Astrocyte of the cerebellum (primary cell): ENCODE measurements around the gene DSCAM.

Experiments
- DNase-seq: peaks from one replicate; pipeline ENCODE4 v3.0.0-alpha.2; 2011; ENCODE audit warnings: low read depth
- H3K4me3 ChIP-seq: 2 replicates; pipeline ENCODE4 v1.5.1; 2011; ENCODE audit warnings: mild to moderate bottlenecking, low read depth, low read length, moderate library complexity
- CTCF ChIP-seq: IDR thresholded peaks from 2 replicates; pipeline ENCODE4 v1.5.1; 2012; ENCODE audit warnings: low read length, low read depth, moderate library complexity, mild to moderate bottlenecking; ENCODE audit errors: missing control alignments
- in situ Hi-C: cut with HindIII; loops from 2 replicates; pipeline ENCODE4 v1.10.0; 2017; ENCODE audit warnings: low sequenced_read_pairs

The DSCAM gene

GRCh38 chr21:40689840-40690360, 157.1 kb downstream of the DSCAM start:
- no peak for TF ChIP-seq CTCF
- DNase-seq: no peak
- no peak overlapping the region for H3K4me3 ChIP-seq
- in situ Hi-C loops: loop anchor here (5.0 kb wide), 1 partner anchor 77 kb away; no protein-coding TSS in a partner anchor

GRCh38 chr21:40689217-40689616, 157.7 kb downstream of the DSCAM start:
- no peak for DNase-seq
- in situ Hi-C loops: no loop called here
- H3K4me3 ChIP-seq: no peak overlapping the region
- no peak for TF ChIP-seq CTCF

- TF ChIP-seq CTCF: no peak
- no peak overlapping the region for H3K4me3 ChIP-seq
- no peak for DNase-seq
- in situ Hi-C loops: no loop called here
Measured at GRCh38 chr21:40688106-40688864, 158.7 kb downstream of the DSCAM start.

DNA sequence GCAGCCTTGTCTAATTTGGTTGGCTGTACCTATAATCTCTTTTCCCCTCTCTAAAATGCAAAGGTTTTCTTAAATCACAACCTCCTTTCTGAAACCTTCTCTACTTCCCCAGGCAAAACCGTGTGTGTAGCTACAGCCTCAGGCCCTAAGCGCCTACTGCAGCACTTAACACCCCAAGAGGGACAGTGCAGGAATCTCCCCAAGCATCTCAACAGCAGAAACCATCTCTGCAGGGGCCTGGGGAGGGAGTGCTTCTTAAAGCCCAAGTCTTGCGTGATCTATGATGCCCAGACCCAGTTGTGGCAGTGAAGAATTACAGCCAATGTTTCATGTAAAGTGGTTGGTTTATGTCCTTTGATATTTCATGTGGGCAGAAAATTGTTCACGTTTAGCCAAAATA, 159.3 kb downstream of the DSCAM start:
- DNase-seq: no peak
- in situ Hi-C loops: no loop called here
- H3K4me3 ChIP-seq: no peak overlapping the region
- TF ChIP-seq CTCF: no peak

- in situ Hi-C loops: no loop called here
- no peak for TF ChIP-seq CTCF
Measured at GRCh38 chr21:40686526-40686925, 160.4 kb downstream of the DSCAM start.

DNA sequence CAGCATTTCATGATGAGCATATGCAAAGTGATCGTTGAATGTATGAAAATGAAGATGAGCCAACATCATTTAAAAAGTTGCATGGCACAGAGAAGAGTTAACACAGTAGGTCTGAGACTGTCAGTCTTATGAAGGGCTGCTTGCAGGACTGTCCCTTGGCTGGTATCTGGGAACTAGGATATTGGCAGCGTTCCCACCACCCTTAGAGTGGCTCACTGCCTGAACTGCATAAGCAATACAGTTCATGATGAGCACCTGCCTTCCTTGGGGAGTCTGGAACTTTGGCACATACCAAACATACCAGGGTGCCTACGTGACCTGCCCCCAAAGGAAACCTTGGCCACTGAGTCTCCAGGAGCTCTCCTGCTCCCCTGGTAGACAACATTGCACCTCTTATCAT, 161.8 kb downstream of the DSCAM start:
- H3K4me3 ChIP-seq: no peak overlapping the region
- no peak for TF ChIP-seq CTCF
- DNase-seq: no peak
- in situ Hi-C loops: no loop called here

More at GRCh38 chr21:40686526-40686925, 160.4 kb downstream of the DSCAM start:
- no peak overlapping the region for H3K4me3 ChIP-seq
- DNase-seq: no peak
